ENCODE data around the gene RASA3.

- TF ChIP-seq CTCF (IDR thresholded peaks at IDR 0.05) (no peak), POLR2A (IDR thresholded peaks at IDR 0.05) (no peak)
Measured at GRCh38 chr13:114123876-114124275, 8.5 kb downstream of the RASA3 start.

Data from right lobe of liver (tissue), 4 donors.